ENCODE results near the gene ADCY3. TPM values are rescaled to one million over a fixed set of nuclear protein-coding genes. Genes with fewer than 3 reads are reported as not detected.

Gene ADCY3
- total RNA-seq, 4 donors from 2014 or later, result 11.7 to 80.2 (median 22.6) TPM

DNA sequence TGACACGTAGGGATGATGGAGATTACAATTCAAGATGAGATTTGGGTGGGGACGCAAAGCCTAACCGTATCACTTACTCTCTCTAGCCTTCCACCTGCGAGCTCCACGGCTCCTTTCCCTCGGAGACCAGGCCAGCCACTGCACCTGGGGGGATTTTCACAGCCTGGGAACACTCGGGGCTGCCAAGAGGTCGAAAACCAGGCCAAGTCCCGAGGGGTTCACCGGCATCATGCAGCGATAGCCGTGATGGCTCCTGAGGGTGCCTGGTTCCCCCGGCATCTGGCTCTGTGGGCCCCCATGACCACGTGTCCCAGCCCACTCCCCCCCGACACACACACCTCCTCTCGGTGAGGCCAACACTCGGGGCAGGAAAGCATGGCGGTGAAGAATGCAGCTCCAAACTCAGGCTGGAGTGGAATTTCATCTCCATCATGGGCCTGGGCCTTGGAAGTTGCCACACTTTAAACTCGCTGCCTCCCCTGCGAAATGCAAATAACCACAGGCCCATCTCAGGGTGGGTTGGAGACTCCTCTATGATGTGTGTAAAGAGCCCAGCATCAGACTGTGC is 32.6 kb downstream of the ADCY3 start:
- intact Hi-C loops (cut with DNase I; ENCODE audit: low total_unique reads), result no loop called here
- H3K36me3 ChIP-seq, result no peaks in the 10 kb centered on the region
- H3K27me3 ChIP-seq, result no peaks in the 10 kb centered on the region
- H3K4me1 ChIP-seq, result peaks cover 0 to 9% (median 3%) of the 10 kb centered on the region in 4 donors
- TF ChIP-seq, protein P1, sequence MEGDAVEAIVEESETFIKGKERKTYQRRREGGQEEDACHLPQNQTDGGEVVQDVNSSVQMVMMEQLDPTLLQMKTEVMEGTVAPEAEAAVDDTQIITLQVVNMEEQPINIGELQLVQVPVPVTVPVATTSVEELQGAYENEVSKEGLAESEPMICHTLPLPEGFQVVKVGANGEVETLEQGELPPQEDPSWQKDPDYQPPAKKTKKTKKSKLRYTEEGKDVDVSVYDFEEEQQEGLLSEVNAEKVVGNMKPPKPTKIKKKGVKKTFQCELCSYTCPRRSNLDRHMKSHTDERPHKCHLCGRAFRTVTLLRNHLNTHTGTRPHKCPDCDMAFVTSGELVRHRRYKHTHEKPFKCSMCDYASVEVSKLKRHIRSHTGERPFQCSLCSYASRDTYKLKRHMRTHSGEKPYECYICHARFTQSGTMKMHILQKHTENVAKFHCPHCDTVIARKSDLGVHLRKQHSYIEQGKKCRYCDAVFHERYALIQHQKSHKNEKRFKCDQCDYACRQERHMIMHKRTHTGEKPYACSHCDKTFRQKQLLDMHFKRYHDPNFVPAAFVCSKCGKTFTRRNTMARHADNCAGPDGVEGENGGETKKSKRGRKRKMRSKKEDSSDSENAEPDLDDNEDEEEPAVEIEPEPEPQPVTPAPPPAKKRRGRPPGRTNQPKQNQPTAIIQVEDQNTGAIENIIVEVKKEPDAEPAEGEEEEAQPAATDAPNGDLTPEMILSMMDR (IDR thresholded peaks at IDR 0.05), result no peak
- no peak for TF ChIP-seq POLR2AphosphoS5 (IDR thresholded peaks at IDR 0.05)
- TF ChIP-seq EP300 (IDR thresholded peaks at IDR 0.05; ENCODE audit: low read depth), result no peak
- TF ChIP-seq POLR2A (IDR thresholded peaks at IDR 0.05), result no peak
- in situ Hi-C loops (cut with MboI; ENCODE audit: low pct_ligation_motif_present in 1 of 4, low pct_unique_long_range_greater_than_20kb in 1 of 4, low sequenced_read_pairs in 3 of 4), result no loop called here
- H3K9me3 ChIP-seq, result no peaks in the 10 kb centered on the region
- peak overlapping the region in 2 of 4 donors; percentile 30 to 45 for H3K27ac ChIP-seq
- no peak for DNase-seq
- H3K4me3 ChIP-seq, result no peak overlapping the region
- WGBS, 2 donors (ENCODE audit: low coverage in 1 of 2), result 91 to 100% methylated on average over 1 to 20 of the region's 20 CpGs

DNA sequence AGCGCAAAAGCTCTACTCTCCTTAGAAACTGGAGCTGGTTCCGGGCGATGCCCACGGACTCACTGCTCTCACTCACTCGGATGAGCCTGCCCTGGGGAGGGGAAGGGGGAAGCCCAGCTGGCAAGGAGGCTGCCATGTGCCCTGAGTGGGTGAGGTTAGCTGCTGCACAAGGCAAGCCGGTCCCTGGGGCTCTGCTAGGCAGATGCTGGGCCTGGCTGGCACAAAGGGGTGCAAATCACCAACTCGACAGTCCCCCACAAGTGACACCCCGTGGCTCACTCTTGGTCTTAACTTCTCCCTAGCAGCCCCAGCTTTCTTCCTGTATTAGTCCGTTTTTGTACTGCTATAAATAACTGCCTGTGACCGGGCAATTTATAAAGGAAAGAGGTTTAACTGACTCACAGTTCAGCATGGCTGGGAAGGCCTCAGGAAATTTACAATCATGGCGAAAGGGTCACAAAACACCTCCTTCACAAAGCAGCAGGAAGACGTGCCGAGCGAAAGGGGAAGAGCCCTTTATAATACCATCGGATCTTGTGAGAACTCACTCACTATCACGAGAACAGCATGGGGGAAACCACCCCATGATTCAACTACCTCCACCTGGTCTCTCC is 33.2 kb downstream of the ADCY3 start:
- TF ChIP-seq, protein P1 (IDR thresholded peaks at IDR 0.05), result no peak
- TF ChIP-seq POLR2AphosphoS5 (IDR thresholded peaks at IDR 0.05) (no peak), EP300 (IDR thresholded peaks at IDR 0.05; ENCODE audit: low read depth) (no peak), POLR2A (IDR thresholded peaks at IDR 0.05) (no peak)
- no peaks in the 10 kb centered on the region for H3K36me3 ChIP-seq
- WGBS, 2 donors (ENCODE audit: low coverage in 1 of 2), result 68% methylated on average over 16 of the region's 16 CpGs; no CpG with 5 or more reads in 1 of the 2 donors
- intact Hi-C loops (cut with DNase I; ENCODE audit: low total_unique reads) (no loop called here), in situ Hi-C loops (cut with MboI; ENCODE audit: low pct_ligation_motif_present in 1 of 4, low pct_unique_long_range_greater_than_20kb in 1 of 4, low sequenced_read_pairs in 3 of 4) (no loop called here)
- no peak for DNase-seq
- no peaks in the 10 kb centered on the region for H3K9me3 ChIP-seq
- H3K27me3 ChIP-seq, result no peaks in the 10 kb centered on the region
- peaks cover 0 to 9% (median 3%) of the 10 kb centered on the region in 4 donors for H3K4me1 ChIP-seq
- H3K4me3 ChIP-seq, result no peak overlapping the region
- peak overlapping the region; percentile 12 to 45 (median 27) for H3K27ac ChIP-seq

DNA sequence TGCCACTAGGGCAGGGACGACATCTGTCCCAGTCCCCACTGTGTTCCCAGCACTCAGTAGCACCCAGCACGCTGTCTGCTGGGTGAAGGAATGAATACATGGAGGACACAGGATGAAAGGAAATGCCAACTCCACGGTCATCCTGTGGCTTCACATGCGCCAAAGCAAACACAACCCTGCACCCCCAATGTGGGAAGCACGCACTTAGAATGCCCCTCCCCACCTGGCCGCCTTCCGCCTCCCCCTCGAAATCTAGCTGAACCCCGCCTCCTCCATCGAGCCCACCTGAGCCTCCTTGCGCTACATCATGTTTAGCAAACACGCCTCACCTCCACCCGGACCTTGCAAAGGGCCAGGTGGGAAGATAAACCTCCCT is 33.9 kb downstream of the ADCY3 start:
- TF ChIP-seq POLR2AphosphoS5 (IDR thresholded peaks at IDR 0.05), result no peak
- TF ChIP-seq, protein P1 (IDR thresholded peaks at IDR 0.05), result no peak
- TF ChIP-seq POLR2A (IDR thresholded peaks at IDR 0.05), result no peak
- TF ChIP-seq EP300 (IDR thresholded peaks at IDR 0.05; ENCODE audit: low read depth), result no peak
- 80 to 87% methylated on average over 10 to 13 of the region's 13 CpGs for WGBS, 2 donors (ENCODE audit: low coverage in 1 of 2)

DNA sequence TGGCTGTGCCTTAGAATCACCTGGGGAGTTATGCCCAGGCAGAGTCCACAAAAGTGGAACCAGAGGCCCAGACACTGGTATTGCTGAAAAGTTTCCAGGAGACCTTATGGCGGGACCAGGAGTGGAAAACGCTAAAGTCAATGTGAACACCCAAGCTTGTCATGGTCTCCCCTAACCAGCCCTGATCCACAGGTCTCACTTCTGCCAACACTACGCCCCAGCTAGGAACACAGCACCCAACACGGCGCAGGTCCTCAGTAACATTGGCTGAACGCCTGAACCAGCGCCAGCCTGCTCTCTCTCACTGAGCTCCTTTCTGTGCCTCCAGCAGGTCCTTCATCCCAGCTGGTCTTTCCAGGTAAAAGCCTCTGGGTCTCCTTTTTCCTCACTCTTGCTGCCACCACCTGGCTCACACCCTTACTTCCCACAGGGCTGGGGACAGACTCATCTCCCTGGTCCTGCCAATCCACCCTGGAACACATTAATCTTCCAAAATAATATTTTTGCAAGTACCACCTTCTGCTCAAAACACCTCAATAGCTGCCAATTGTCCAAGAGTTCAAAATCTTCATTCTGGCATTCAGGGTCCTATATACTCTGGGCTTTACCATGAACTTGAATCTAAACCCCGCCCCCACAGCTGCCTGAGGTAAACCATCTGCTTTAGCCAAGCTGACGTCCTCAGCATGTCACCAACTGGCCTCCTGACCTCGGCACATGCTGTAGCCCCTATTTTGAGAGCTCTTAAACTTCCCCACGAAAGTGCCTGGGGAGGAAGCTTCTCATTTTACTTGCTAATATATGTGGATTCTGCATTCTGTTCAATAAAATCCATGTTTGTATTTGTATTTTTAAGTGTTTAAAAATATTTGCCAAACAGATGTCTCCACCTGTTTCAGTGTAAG is 34.6 kb downstream of the ADCY3 start:
- in situ Hi-C loops (cut with MboI; ENCODE audit: low pct_ligation_motif_present in 1 of 4, low pct_unique_long_range_greater_than_20kb in 1 of 4, low sequenced_read_pairs in 3 of 4), result no loop called here
- Histone ChIP-seq H3K4me1 (peaks cover 0 to 9% (median 3%) of the 10 kb centered on the region in 4 donors), H3K27ac (peak overlapping the region in 3 of 4 donors; percentile 14 to 24 (median 14)), H3K4me3 (no peak overlapping the region), H3K36me3 (no peaks in the 10 kb centered on the region), H3K9me3 (no peaks in the 10 kb centered on the region), H3K27me3 (no peaks in the 10 kb centered on the region)
- TF ChIP-seq POLR2AphosphoS5 (IDR thresholded peaks at IDR 0.05), result no peak
- TF ChIP-seq, protein P1 (IDR thresholded peaks at IDR 0.05), result no peak
- no peak for TF ChIP-seq POLR2A (IDR thresholded peaks at IDR 0.05)
- no peak for TF ChIP-seq EP300 (IDR thresholded peaks at IDR 0.05; ENCODE audit: low read depth)
- DNase-seq, result no peak
- intact Hi-C loops (cut with DNase I; ENCODE audit: low total_unique reads), result no loop called here
- 66 to 76% methylated on average over 3 to 11 of the region's 11 CpGs for WGBS, 2 donors (ENCODE audit: low coverage in 1 of 2)

More for the DNA sequence above, 33.9 kb downstream of the ADCY3 start:
- H3K4me3 ChIP-seq, result no peak overlapping the region
- H3K27me3 ChIP-seq, result no peaks in the 10 kb centered on the region
- DNase-seq, result no peak
- H3K4me1 ChIP-seq, result peaks cover 0 to 9% (median 3%) of the 10 kb centered on the region in 4 donors
- intact Hi-C loops (cut with DNase I; ENCODE audit: low total_unique reads), result no loop called here
- H3K36me3 ChIP-seq, result no peaks in the 10 kb centered on the region
- H3K9me3 ChIP-seq, result no peaks in the 10 kb centered on the region
- H3K27ac ChIP-seq, result peak overlapping the region; percentile 12 to 45 (median 19)
- in situ Hi-C loops (cut with MboI; ENCODE audit: low pct_ligation_motif_present in 1 of 4, low pct_unique_long_range_greater_than_20kb in 1 of 4, low sequenced_read_pairs in 3 of 4), result no loop called here
